Ovary (tissue), 10 donors: ENCODE measurements around the gene FRY. TPM values are rescaled to one million over a fixed set of nuclear protein-coding genes. Genes with fewer than 3 reads are reported as not detected.
A peak's percentile ranks its signal among the peaks of the same experiment; 100 is the strongest.
"Not testable (repeated sequence)": the region's sequence is repeated elsewhere in the genome, so short reads cannot be mapped to it uniquely, and the experiment has no call there.

Experiments used
- DNase-seq, 5 donors: peaks; one replicate each; pipeline ENCODE4 v3.0.0-alpha.2; 2019 to 2020
- H3K27ac ChIP-seq, 2 donors: fragments of 200-600 bp; one replicate each; pipeline versions ENCODE4 v1.5.1 to v1.8.0; 2019 to 2022
- H3K27me3 ChIP-seq: fragments of 200-600 bp; one replicate; pipeline ENCODE4 v1.8.0; 2022
- H3K36me3 ChIP-seq: fragments of 200-600 bp; sonication (generic); one replicate; pipeline ENCODE4 v1.5.1; 2019
- H3K4me1 ChIP-seq: one replicate; pipeline ENCODE4 v1.8.1; 2013; ENCODE audit warnings: mild to moderate bottlenecking, moderate library complexity; ENCODE audit not compliant: insufficient read depth
- H3K4me3 ChIP-seq: fragments of 200-600 bp; sonication (generic); one replicate; pipeline ENCODE4 v1.5.1; 2017
- H3K9me3 ChIP-seq, 2 donors: fragments of 200-600 bp in 1 of 2; sonication (generic) in 1 of 2; one replicate each; pipeline versions ENCODE4 v1.5.1 to v1.8.1; 2013 to 2019; ENCODE audit warnings: mild to moderate bottlenecking in 1 of 2, moderate library complexity in 1 of 2
- EP300 ChIP-seq: sonication (generic); formaldehyde crosslinking; IDR thresholded peaks from one replicate; pipeline ENCODE4 v1.6.1; 2017; ENCODE audit warnings: antibody characterized with exemption
- POLR2A ChIP-seq: fragments of 450-650 bp; IDR thresholded peaks from one replicate; pipeline ENCODE4 v1.6.1; 2017; ENCODE audit warnings: antibody characterized with exemption, mild to moderate bottlenecking, moderate library complexity
- WGBS, 3 donors: extraction: QIAGEN DNeasy Blood & Tissue Kit in 1 of 3; methylation state at CpG; one replicate each; pipeline versions ENCODE4 v1.1.5 to v1.1.7; 2013 to 2017; 5-methylcytosine and 5-hydroxymethylcytosine counted together
- intact Hi-C, 4 donors: fragments of 100-400 bp; cut with DNase I; formaldehyde crosslinking; loops; one replicate each; pipeline versions ENCODE4 v1.11.0 to v1.15.1; 2022 to 2023
- long read RNA-seq, 3 donors: library from polyadenylated mRNA in 2 of 3; unstranded in 2 of 3; transcript quantifications; one replicate each; pipeline ENCODE4 v2.0.0 and lab custom pipeline, GENCODE V29; 2021 to 2026
- polyA plus RNA-seq, 2 donors: library from polyadenylated mRNA; stranded (reverse); fragments of 200-250 nt in 1 of 2; fragments of 350-450 nt in 1 of 2; fragmentation: Illumina TruSeq in 1 of 2; extraction: RNeasy Lipid Tissue Mini Kit (QIAGEN cat#74804) in 1 of 2; gene quantifications; one replicate each; pipeline ENCODE4 v1.2.3, GENCODE V29; 2013 to 2014
- total RNA-seq, 7 donors: library from RNA; depleted of rRNA in 2 of 7; stranded (reverse); fragments of >200 nt in 2 of 7; fragmentation: NEBNext Ultra II Directional in 3 of 7; extraction: Animal tissue kit (Norgen Biotek cat#: 25700) in 3 of 7; gene quantifications; one replicate each; pipeline versions ENCODE4 v1.1.0 to v1.2.4, GENCODE V29; 2016 to 2023
- TF ChIP-seq, protein P1 (sequence below), 3 donors: fragments of 450-650 bp in 2 of 3; fragments of 200-600 bp in 1 of 3; IDR thresholded peaks; one replicate each; pipeline versions ENCODE4 v1.5.1 to v1.8.0; 2016 to 2022; ENCODE audit warnings: antibody characterized with exemption in 3 of 3, mild to moderate bottlenecking in 1 of 3
- donor health status: DM: no; HTN: no; CAD: no; lungs with moderate emphysema.
- donor health status: DM: no; HTN: no; CAD: no.
- donor health status: Bipolar disorder and iron deficiency.
- donor health status: DM: yes; HTN: yes; CAD: no.
- donor health status: DM: no; HTN: no; CAD: no.
- donor health status: DM: yes; HTN: yes; CAD: no.

Gene FRY
- total RNA-seq (10 to 100 TPM; 11.6 to 36.7 (median 19.0) TPM), polyA plus RNA-seq (10 to 100 TPM; 19.4 to 33.6 TPM)
- long read RNA-seq, donor 1, partial matches to known transcripts, result 14 of 14 reads
- long read RNA-seq, donor 1, other reads (novel, unspliced or antisense), result 0 of 14 reads
- long read RNA-seq, donor 2, partial matches to known transcripts, result 0 of 1 reads
- long read RNA-seq, donor 2, other reads (novel, unspliced or antisense), result 0 of 1 reads
- long read RNA-seq, donor 3, partial matches to known transcripts, result 11 of 16 reads
- long read RNA-seq, donor 3, other reads (novel, unspliced or antisense), result 5 of 16 reads

DNA sequence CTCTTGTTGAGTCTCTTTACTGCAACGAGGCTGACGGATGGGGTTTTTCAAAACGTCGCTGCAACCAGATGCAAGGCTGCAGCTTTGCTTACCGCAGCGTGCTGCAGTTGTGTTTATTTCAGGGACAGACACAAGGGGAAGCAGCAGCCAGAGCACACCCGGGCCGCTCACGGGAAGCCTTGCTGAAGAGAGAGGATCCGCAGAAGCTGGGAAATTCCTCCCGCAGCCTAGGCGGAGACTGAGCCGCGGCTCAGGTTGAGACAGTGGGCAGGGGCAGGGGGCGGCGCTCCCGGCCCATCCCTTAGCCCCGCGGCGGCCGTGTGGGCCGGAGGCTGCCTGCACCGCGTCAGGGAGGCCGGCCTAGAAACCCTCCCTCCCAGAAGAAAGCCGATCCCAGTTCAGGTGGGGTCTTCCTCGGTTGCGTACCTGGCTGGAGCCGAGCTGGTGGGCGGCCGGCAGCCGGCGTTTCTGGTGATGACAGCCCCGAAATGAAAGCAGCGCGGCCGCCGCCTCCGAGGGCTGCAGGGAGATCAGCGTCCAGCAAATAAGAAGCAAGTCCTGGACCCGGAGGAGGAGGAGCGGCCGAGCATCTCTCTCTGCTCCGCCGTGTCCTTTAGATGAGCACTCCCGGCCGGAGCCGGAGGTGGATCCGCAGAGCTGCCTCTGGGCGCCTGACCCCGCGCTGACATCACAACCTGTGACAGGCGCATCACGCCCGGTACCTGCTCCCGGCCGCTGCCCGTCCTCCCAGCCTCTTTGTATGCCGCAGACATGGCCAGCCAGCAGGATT is at the start of gene FRY:
Gene FRY, plus strand, starts transcription at position 750 of the 790 bp plus-strand sequence. Its CDS starts 22 bp downstream, at position 772.
- WGBS, 3 donors, result 0 to 1% (median 1%) methylated on average over 50 to 59 of the region's 59 CpGs
- Histone ChIP-seq H3K27ac (peak within 1 kb of the TSS; percentile 69 to 91), H3K9me3 (no peaks in the 10 kb centered on the region), H3K4me1 (no peaks in the 10 kb centered on the region), H3K4me3 (peak within 1 kb of the TSS; percentile 77), H3K36me3 (no peaks in the 10 kb centered on the region), H3K27me3 (no peaks in the 10 kb centered on the region)
- TF ChIP-seq POLR2A (no peak), EP300 (no peak)
- TF ChIP-seq, protein P1, sequence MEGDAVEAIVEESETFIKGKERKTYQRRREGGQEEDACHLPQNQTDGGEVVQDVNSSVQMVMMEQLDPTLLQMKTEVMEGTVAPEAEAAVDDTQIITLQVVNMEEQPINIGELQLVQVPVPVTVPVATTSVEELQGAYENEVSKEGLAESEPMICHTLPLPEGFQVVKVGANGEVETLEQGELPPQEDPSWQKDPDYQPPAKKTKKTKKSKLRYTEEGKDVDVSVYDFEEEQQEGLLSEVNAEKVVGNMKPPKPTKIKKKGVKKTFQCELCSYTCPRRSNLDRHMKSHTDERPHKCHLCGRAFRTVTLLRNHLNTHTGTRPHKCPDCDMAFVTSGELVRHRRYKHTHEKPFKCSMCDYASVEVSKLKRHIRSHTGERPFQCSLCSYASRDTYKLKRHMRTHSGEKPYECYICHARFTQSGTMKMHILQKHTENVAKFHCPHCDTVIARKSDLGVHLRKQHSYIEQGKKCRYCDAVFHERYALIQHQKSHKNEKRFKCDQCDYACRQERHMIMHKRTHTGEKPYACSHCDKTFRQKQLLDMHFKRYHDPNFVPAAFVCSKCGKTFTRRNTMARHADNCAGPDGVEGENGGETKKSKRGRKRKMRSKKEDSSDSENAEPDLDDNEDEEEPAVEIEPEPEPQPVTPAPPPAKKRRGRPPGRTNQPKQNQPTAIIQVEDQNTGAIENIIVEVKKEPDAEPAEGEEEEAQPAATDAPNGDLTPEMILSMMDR (IDR thresholded peaks at IDR 0.05), result peak in 1 of 3 donors; percentile 25
- peak; percentile 47 to 71 (median 65) for DNase-seq
- intact Hi-C loops, result loop anchor here in 1 of 4 donors (5.0 kb wide), 1 partner anchor 281 kb away; no protein-coding TSS in a partner anchor

DNA sequence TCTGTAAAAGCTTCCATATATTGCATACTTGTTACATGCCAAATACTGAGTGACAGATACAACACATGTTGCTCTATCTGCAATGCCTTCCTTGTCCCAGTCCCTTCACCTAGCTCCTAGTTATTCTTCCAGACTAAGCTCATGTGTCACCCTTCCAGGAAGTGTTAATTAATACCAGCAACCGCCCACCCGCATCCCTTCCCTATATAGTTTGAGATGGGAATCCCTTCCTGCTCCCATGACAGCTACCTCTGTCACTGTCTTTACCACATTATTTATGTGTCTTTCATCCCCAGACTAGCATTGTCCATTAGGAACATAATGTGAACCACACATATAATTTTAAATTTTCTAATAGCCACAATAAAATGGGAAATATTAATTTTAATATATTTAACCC is 49.5 kb upstream of the FRY start:
- Histone ChIP-seq H3K36me3 (no peaks in the 10 kb centered on the region), H3K4me1 (no peaks in the 10 kb centered on the region), H3K27ac (no peak overlapping the region), H3K9me3 (no peaks in the 10 kb centered on the region), H3K27me3 (no peaks in the 10 kb centered on the region), H3K4me3 (no peak overlapping the region)
- no peak for TF ChIP-seq EP300
- TF ChIP-seq POLR2A, result no peak
- TF ChIP-seq, protein P1 (IDR thresholded peaks at IDR 0.05), result no peak
- DNase-seq, result no peak
- 87 to 98% (median 97%) methylated on average over 2 of the region's 2 CpGs for WGBS, 3 donors
- intact Hi-C loops, result no loop called here

DNA sequence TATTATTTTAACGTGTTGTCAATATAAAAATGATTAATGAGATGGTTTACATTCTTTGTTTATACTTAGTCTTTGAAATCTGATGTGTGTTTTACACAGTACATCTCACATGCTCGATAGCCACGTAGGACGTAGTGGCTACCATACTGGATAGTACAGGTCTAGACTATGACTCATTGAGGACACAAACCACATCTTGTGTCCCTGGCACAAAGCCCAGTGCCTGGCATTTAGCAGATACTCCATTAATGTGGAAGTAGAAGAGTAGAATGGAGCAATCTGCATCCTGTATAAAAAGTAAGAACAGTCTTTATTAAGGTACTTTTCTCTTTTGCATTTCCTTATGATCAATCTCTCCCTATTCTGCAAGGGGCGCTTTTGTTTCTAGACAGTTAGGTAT is 49.0 kb upstream of the FRY start:
- H3K36me3 ChIP-seq, result no peaks in the 10 kb centered on the region
- 76 to 83% (median 79%) methylated on average over 5 of the region's 5 CpGs for WGBS, 3 donors
- H3K9me3 ChIP-seq, result no peaks in the 10 kb centered on the region
- no peaks in the 10 kb centered on the region for H3K27me3 ChIP-seq
- H3K4me1 ChIP-seq, result no peaks in the 10 kb centered on the region
- H3K27ac ChIP-seq, result no peak overlapping the region
- intact Hi-C loops, result no loop called here
- no peak for TF ChIP-seq EP300
- H3K4me3 ChIP-seq, result no peak overlapping the region
- peak in 1 of 5 donors; percentile 19 for DNase-seq

DNA sequence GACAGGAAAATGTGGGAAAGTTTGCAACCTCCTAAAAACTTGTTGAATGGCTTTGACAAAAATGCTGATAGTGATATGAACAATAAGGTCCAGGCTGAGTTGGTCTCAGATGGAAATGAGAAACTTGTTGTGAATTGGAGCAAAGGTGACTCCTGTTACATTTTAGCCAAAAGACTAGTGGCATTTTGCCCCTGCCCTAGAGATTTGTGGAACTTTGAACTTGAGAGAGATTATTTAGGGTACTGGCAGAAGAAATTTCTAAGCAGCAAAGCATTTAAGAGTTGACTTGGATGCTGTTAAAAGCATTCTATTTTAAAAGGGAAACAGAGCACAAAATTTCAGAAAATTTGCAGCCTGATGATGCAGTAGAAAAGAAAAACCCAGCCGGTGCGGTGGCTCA is 47.9 kb upstream of the FRY start:
- H3K4me3 ChIP-seq, H3K36me3 ChIP-seq, H3K9me3 ChIP-seq, DNase-seq, intact Hi-C loops, H3K4me1 ChIP-seq, H3K27ac ChIP-seq, H3K27me3 ChIP-seq: not testable (repeated sequence)
- 74 to 95% (median 77%) methylated on average over 2 of the region's 2 CpGs for WGBS, 3 donors

DNA sequence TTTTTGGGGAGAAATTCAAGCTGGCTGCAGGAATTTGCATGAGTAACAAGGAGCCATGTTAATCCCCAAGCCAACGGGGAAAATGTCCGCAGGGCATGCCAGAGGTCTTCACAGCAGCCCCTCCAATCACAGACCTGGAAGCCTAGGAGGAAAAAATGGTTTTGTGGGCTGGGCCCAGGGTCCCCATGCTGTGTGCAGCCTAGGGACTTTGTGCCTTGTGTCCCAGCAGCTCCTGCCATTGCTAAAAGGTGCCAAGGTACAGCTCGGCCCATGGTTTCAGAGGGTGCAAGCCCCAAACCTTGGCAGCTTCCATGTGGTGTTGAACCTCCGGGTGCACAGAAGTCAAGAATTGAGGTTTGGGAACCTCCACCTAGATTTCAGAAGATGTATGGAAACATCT is 47.2 kb upstream of the FRY start:
- intact Hi-C loops, H3K4me1 ChIP-seq: not testable (repeated sequence)

More for the DNA sequence above, 47.2 kb upstream of the FRY start:
- not testable (repeated sequence) for H3K36me3 ChIP-seq, H3K9me3 ChIP-seq, H3K27ac ChIP-seq, H3K27me3 ChIP-seq, DNase-seq, H3K4me3 ChIP-seq
- WGBS, 3 donors, result 96 to 99% (median 98%) methylated on average over 4 of the region's 4 CpGs
